Measurements from ENCODE around the gene FBLN2. TPM values are rescaled to one million over a fixed set of nuclear protein-coding genes. Genes with fewer than 3 reads are reported as not detected.

FBLN2 gene
- total and polyA plus RNA-seq, 2 of the 13 experiments (the other 11 are each of a cell fraction or from before 2014, with no cell fraction given), result not detected

GRCh38 chr3:13513913-13514517, 34.9 kb upstream of the FBLN2 start:
- peaks cover 16 to 82% of the 10 kb centered on the region in 2 experiments for H3K27me3 ChIP-seq (ENCODE audit: control insufficient read depth in 1 of 2, insufficient read depth in 2 of 2, low read length in 2 of 2)
- no peaks in the 10 kb centered on the region for H3K79me2 ChIP-seq (ENCODE audit: insufficient read depth, low read length)
- TF ChIP-seq ZNF569 (CRISPR knock-in tag; IDR thresholded peaks at IDR 0.05; ENCODE audit: borderline replicate concordance) (no peak), NAIF1 (CRISPR knock-in tag; IDR thresholded peaks at IDR 0.05; ENCODE audit: borderline replicate concordance) (no peak), IKZF5 (CRISPR knock-in tag; IDR thresholded peaks at IDR 0.05) (no peak), TGIF2 (CRISPR knock-in tag; IDR thresholded peaks at IDR 0.05) (no peak), HHEX (CRISPR knock-in tag; IDR thresholded peaks at IDR 0.05) (no peak), EZH2 (conservative IDR thresholded peaks at IDR 0.05; ENCODE audit: low read depth, low read length) (peak; percentile 61; the same call in 1 of the 2 replicates)
- no peaks in the 10 kb centered on the region for H4K20me1 ChIP-seq (ENCODE audit: insufficient read depth, low read length)
- ATAC-seq (no peak), DNase-seq (ENCODE audit: low spot score) (no peak), FAIRE-seq (no peak)
- no peak overlapping the region for H3K9ac ChIP-seq (ENCODE audit: insufficient read depth, low read depth, low read length)
- WGBS (ENCODE audit: low lambda C conversion rate), result 16% methylated on average over 5 of the region's 10 CpGs
- H3K9me3 ChIP-seq (ENCODE audit: low read length), result no peaks in the 10 kb centered on the region
- in situ Hi-C loops (cut with HindIII; ENCODE audit: extremely low pct_ligation_motif_present, low pct_unique_long_range_greater_than_20kb) (no loop called here), intact Hi-C loops (cut with micrococcal nuclease; ENCODE audit: unreplicated experiment) (no loop called here)
- no peak overlapping the region for H3K4me2 ChIP-seq (ENCODE audit: low read depth, low read length)
- CTCF ChIA-PET (ENCODE audit: low intra/inter-chr PET ratio, low total read pairs), result no interaction called here
- POLR2A ChIA-PET, result no interaction called here
- no peak overlapping the region for H2AFZ ChIP-seq (ENCODE audit: low read length)
- no peak overlapping the region for H3K4me3 ChIP-seq (replicated peaks in 1 of 3; ENCODE audit: insufficient read depth in 1 of 3, low read depth in 2 of 3, low read length in 3 of 3)
- H3K36me3 ChIP-seq (replicated peaks in 1 of 2; ENCODE audit: control insufficient read depth in 1 of 2, insufficient read depth in 2 of 2, low read length in 2 of 2), result no peaks in the 10 kb centered on the region
- H3K4me1 ChIP-seq (ENCODE audit: insufficient read depth, low read length), result peaks cover 10% of the 10 kb centered on the region
- BruUV-seq (replicated peaks), result no TSS peak
- no peak overlapping the region for H3K27ac ChIP-seq (ENCODE audit: extremely low read length, insufficient read depth, low read length)

- in situ Hi-C loops (cut with HindIII; ENCODE audit: extremely low pct_ligation_motif_present, low pct_unique_long_range_greater_than_20kb) (no loop called here), intact Hi-C loops (cut with micrococcal nuclease; ENCODE audit: unreplicated experiment) (no loop called here)
- no peak overlapping the region for H3K4me3 ChIP-seq (replicated peaks in 1 of 3; ENCODE audit: insufficient read depth in 1 of 3, low read depth in 2 of 3, low read length in 3 of 3)
- H3K27me3 ChIP-seq (ENCODE audit: control insufficient read depth in 1 of 2, insufficient read depth in 2 of 2, low read length in 2 of 2), result peaks cover 16 to 90% of the 10 kb centered on the region in 2 experiments
- CTCF ChIA-PET (ENCODE audit: low intra/inter-chr PET ratio, low total read pairs), result no interaction called here
- ATAC-seq (no peak), DNase-seq (ENCODE audit: low spot score) (no peak), FAIRE-seq (no peak)
- H4K20me1 ChIP-seq (ENCODE audit: insufficient read depth, low read length), result no peaks in the 10 kb centered on the region
- H3K79me2 ChIP-seq (ENCODE audit: insufficient read depth, low read length), result no peaks in the 10 kb centered on the region
- no peak overlapping the region for H3K27ac ChIP-seq (ENCODE audit: extremely low read length, insufficient read depth, low read length)
- no peaks in the 10 kb centered on the region for H3K36me3 ChIP-seq (replicated peaks in 1 of 2; ENCODE audit: control insufficient read depth in 1 of 2, insufficient read depth in 2 of 2, low read length in 2 of 2)
- H3K9me3 ChIP-seq (ENCODE audit: low read length), result no peaks in the 10 kb centered on the region
- POLR2A ChIA-PET, result no interaction called here
- no peak overlapping the region for H3K4me2 ChIP-seq (ENCODE audit: low read depth, low read length)
- no peak overlapping the region for H3K9ac ChIP-seq (ENCODE audit: insufficient read depth, low read depth, low read length)
- 16% methylated on average over 6 of the region's 6 CpGs for WGBS (ENCODE audit: low lambda C conversion rate)
- H2AFZ ChIP-seq (ENCODE audit: low read length), result no peak overlapping the region
- peaks cover 2% of the 10 kb centered on the region for H3K4me1 ChIP-seq (ENCODE audit: insufficient read depth, low read length)
- BruUV-seq (replicated peaks), result no TSS peak
- TF ChIP-seq, protein P1, sequence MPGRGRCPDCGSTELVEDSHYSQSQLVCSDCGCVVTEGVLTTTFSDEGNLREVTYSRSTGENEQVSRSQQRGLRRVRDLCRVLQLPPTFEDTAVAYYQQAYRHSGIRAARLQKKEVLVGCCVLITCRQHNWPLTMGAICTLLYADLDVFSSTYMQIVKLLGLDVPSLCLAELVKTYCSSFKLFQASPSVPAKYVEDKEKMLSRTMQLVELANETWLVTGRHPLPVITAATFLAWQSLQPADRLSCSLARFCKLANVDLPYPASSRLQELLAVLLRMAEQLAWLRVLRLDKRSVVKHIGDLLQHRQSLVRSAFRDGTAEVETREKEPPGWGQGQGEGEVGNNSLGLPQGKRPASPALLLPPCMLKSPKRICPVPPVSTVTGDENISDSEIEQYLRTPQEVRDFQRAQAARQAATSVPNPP (CRISPR knock-in tag; IDR thresholded peaks at IDR 0.05), result no peak
- TF ChIP-seq HNRNPLL (IDR thresholded peaks at IDR 0.05; ENCODE audit: low read depth, low read length, poor library complexity, severe bottlenecking), result no peak
- TF ChIP-seq ZNF546 (CRISPR knock-in tag; conservative IDR thresholded peaks at IDR 0.05), result no peak
- no peak for TF ChIP-seq FLYWCH1 (CRISPR knock-in tag; IDR thresholded peaks at IDR 0.05)
- no peak for TF ChIP-seq ZNF713 (CRISPR knock-in tag; IDR thresholded peaks at IDR 0.05)
- TF ChIP-seq, protein P2, sequence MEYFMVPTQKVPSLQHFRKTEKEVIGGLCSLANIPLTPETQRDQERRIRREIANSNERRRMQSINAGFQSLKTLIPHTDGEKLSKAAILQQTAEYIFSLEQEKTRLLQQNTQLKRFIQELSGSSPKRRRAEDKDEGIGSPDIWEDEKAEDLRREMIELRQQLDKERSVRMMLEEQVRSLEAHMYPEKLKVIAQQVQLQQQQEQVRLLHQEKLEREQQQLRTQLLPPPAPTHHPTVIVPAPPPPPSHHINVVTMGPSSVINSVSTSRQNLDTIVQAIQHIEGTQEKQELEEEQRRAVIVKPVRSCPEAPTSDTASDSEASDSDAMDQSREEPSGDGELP (IDR thresholded peaks at IDR 0.05; ENCODE audit: borderline replicate concordance, low read depth), result no peak
Measured at GRCh38 chr3:13514639-13515435, 34.1 kb upstream of the FBLN2 start.

Measured in HepG2 (cell line).